ENCODE data around the gene CD247. TPM values are rescaled to one million over a fixed set of nuclear protein-coding genes. Genes with fewer than 3 reads are reported as not detected.

CD247 gene
- total RNA-seq, 4 donors from 2014 or later: 0.33 TPM; not detected in 3

DNA sequence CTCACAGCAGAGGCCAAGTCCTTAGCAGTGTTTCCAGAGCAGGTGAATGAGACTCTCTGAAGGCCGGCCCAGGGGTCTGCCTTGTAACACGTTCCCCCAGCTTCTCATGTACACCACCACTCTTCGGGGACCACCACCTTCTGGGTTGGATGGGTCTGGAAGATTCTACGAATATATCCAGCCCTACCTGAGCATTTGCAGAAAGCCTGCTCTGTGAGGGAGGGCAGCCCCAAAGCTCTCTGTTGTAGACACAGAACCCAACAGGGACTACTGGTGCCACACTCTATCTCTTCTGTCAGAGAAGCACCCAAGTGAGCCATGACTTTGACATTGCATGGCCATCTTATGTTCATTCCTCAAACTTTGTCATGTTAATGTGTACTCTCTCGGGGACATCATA is 61.8 kb downstream of the CD247 start:
- in situ Hi-C loops (cut with MboI; ENCODE audit: low sequenced_read_pairs in 4 of 4): no loop called here
- DNase-seq: no peak
- no peaks in the 10 kb centered on the region for H3K27me3 ChIP-seq
- intact Hi-C loops (cut with DNase I; ENCODE audit: low total_unique reads): loop anchor here (5.0 kb wide), 2 partner anchors 76 to 96 kb away; partner anchors contain the start of gene CREG1
- H3K36me3 ChIP-seq: no peaks in the 10 kb centered on the region
- peak overlapping the region; percentile 81 to 93 (median 86) for H3K27ac ChIP-seq
- TF ChIP-seq, protein P1, sequence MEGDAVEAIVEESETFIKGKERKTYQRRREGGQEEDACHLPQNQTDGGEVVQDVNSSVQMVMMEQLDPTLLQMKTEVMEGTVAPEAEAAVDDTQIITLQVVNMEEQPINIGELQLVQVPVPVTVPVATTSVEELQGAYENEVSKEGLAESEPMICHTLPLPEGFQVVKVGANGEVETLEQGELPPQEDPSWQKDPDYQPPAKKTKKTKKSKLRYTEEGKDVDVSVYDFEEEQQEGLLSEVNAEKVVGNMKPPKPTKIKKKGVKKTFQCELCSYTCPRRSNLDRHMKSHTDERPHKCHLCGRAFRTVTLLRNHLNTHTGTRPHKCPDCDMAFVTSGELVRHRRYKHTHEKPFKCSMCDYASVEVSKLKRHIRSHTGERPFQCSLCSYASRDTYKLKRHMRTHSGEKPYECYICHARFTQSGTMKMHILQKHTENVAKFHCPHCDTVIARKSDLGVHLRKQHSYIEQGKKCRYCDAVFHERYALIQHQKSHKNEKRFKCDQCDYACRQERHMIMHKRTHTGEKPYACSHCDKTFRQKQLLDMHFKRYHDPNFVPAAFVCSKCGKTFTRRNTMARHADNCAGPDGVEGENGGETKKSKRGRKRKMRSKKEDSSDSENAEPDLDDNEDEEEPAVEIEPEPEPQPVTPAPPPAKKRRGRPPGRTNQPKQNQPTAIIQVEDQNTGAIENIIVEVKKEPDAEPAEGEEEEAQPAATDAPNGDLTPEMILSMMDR (IDR thresholded peaks at IDR 0.05 in 4 of 5, conservative IDR thresholded peaks at IDR 0.05 in 1 of 5): no peak
- no peak for TF ChIP-seq POLR2A (IDR thresholded peaks at IDR 0.05)
- H3K4me1 ChIP-seq: no peaks in the 10 kb centered on the region
- H3K9me3 ChIP-seq: no peaks in the 10 kb centered on the region
- peak overlapping the region in 1 of 4 donors; percentile 72 for H3K4me3 ChIP-seq
- no peak for ATAC-seq

DNA sequence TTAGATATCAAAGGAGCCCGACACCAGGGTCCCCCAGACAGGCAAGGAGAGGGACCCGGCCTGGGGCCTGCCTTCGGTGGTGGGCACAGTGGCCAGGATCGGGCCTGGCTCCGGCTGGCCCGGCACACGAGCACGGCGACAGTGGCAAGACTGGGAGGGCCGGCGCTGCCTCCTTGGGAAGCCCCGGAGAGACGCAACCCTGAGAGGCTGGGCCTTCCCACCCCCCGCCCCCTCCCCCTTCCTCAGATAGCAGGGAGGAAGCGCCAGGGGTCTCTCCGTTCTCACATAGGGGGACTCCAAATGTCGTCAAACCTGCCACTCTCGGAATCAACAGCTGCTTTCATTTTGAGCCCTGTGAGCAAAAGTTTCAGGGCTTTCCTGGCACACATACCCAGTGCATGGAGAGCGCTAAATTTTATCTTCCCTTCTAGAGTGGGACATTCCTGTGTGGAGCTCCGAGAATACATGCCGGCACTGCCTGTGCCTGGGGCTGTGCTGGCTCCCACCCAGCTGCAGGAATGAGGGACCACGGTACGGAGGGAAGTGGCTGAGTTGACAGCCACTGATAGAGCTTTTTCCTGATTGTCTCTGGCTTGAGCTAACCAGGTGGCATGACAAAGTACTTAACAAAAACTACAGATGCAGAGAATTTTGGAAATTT is 62.4 kb downstream of the CD247 start:
- ATAC-seq (peak; percentile 44 to 61), DNase-seq (peak in 1 of 2 donors; percentile 21)
- in situ Hi-C loops (cut with MboI; ENCODE audit: low sequenced_read_pairs in 4 of 4): no loop called here
- no peaks in the 10 kb centered on the region for H3K36me3 ChIP-seq
- peak overlapping the region; percentile 72 to 94 (median 76) for H3K4me3 ChIP-seq
- intact Hi-C loops (cut with DNase I; ENCODE audit: low total_unique reads): loop anchor here (5.0 kb wide), 2 partner anchors 76 to 96 kb away; partner anchors contain the start of gene CREG1
- H3K9me3 ChIP-seq: no peaks in the 10 kb centered on the region
- H3K4me1 ChIP-seq: no peaks in the 10 kb centered on the region
- TF ChIP-seq POLR2A (IDR thresholded peaks at IDR 0.05): no peak
- TF ChIP-seq, protein P1 (IDR thresholded peaks at IDR 0.05 in 4 of 5, conservative IDR thresholded peaks at IDR 0.05 in 1 of 5): no peak
- H3K27ac ChIP-seq: peak overlapping the region; percentile 81 to 93 (median 86)
- no peaks in the 10 kb centered on the region for H3K27me3 ChIP-seq

DNA sequence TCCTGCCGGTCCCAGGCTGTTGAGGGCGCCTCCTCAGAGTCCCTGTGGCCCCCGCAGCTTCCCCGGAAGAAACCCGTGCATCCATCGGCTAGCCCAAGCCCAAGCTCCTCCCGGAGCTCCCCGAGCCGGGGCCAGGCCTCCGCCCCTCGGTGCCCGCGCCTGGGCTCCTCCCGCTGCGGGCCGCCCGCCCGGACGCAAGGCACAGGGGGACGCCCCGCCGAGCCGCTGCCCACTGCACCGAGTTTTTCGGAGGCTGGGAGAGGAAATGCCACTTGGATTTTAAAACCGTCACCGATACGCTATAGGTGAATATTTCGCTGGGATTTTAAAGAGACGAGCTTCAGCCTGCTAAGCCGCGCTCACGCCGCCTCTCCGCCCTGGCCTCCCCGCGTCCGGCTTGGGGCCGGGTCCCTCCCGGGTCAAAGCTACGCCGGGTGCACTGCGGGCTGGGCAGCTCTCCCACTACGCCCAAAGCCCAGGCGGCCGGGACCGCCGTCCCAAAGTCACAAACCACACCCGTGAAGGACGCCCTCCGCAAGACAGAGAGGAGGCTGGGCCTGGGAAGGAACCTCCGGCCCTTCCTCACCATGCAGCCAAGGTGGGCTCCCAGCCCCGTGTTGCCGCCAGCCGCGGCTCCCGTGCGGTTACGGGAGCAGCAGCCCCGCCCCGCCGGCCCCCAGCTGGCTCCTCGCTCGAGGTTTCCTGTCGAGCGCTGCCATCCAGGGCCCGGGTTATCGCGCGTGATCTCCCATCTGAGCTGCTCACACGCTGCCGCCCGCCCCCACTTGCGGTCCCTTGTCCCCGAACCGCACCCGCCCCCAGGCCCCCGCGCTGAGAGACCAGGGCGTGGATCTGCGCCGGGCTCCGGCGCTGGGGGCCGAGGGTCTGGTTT is 63.2 kb downstream of the CD247 start:
- Histone ChIP-seq H3K27me3 (no peaks in the 10 kb centered on the region), H3K9me3 (no peaks in the 10 kb centered on the region), H3K36me3 (no peaks in the 10 kb centered on the region), H3K27ac (peak overlapping the region; percentile 81 to 93 (median 86)), H3K4me1 (no peaks in the 10 kb centered on the region), H3K4me3 (peak overlapping the region; percentile 72 to 94 (median 76))
- peak; percentile 79 to 80 for ATAC-seq
- intact Hi-C loops (cut with DNase I; ENCODE audit: low total_unique reads): loop anchor here (5.0 kb wide), 2 partner anchors 77 to 97 kb away; partner anchors contain the start of gene CREG1
- peak; percentile 31 to 56 for TF ChIP-seq POLR2A (IDR thresholded peaks at IDR 0.05)
- TF ChIP-seq, protein P1 (IDR thresholded peaks at IDR 0.05 in 4 of 5, conservative IDR thresholded peaks at IDR 0.05 in 1 of 5): no peak
- DNase-seq: peak; percentile 66 to 67
- in situ Hi-C loops (cut with MboI; ENCODE audit: low sequenced_read_pairs in 4 of 4): no loop called here

DNA sequence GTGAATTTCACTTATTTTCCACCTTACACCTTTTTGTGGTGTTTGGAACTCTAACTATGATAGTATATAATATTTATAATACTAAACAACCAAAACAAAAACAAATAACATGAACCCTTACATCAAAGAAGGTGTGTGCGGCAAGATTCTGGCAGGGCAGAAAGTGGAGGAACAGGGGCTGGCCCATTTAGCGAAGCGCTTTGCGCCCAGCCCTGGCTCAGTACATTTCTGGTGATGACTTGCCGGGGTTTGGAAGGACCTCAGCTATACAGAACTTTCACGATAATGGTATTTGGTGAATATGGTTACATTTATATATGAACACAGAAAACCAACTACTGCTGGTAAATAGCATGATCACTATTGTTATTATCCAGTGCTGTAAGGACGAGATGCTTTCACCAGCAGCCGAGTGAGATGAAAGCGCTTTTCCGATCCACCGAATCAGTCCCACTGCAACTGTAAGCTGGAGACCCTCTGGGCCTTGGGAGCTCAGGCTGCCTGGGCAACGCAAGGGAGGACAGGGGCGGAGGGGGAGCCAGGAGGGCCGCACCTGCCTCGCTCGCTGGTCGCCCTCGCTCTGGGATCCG is 63.9 kb downstream of the CD247 start:
- H3K4me3 ChIP-seq: peak overlapping the region; percentile 72 to 94 (median 76)
- H3K9me3 ChIP-seq: no peaks in the 10 kb centered on the region
- no peaks in the 10 kb centered on the region for H3K36me3 ChIP-seq
- in situ Hi-C loops (cut with MboI; ENCODE audit: low sequenced_read_pairs in 4 of 4) (no loop called here), intact Hi-C loops (cut with DNase I; ENCODE audit: low total_unique reads) (no loop called here)
- ATAC-seq: no peak
- no peaks in the 10 kb centered on the region for H3K4me1 ChIP-seq
- no peak for DNase-seq
- peak overlapping the region; percentile 81 to 93 (median 86) for H3K27ac ChIP-seq
- TF ChIP-seq, protein P1 (IDR thresholded peaks at IDR 0.05 in 4 of 5, conservative IDR thresholded peaks at IDR 0.05 in 1 of 5): no peak
- TF ChIP-seq POLR2A (IDR thresholded peaks at IDR 0.05): no peak
- H3K27me3 ChIP-seq: no peaks in the 10 kb centered on the region
